Neural crest cell (in vitro differentiated cells): ENCODE results near the gene HAPLN3. TPM values are rescaled to one million over a fixed set of nuclear protein-coding genes. Genes with fewer than 3 reads are reported as not detected.

Experiments
- DNase-seq: peaks from one replicate; pipeline ENCODE4 v3.0.0; 2021; ENCODE audit warnings: low read depth, mixed read lengths, low spot score
- H3K27ac Mint-ChIP-seq: one replicate; pipeline ENCODE4 v1.8.0; 2021; ENCODE audit warnings: mild to moderate bottlenecking, mixed read lengths; ENCODE audit not compliant: unreplicated experiment
- H3K27me3 Mint-ChIP-seq: 2 replicates; pipeline ENCODE4 v1.8.0; 2021; ENCODE audit warnings: low read depth, mild to moderate bottlenecking, mixed read lengths
- H3K36me3 Mint-ChIP-seq: 2 replicates; pipeline ENCODE4 v1.8.0; 2021; ENCODE audit warnings: low read depth, mild to moderate bottlenecking, mixed read lengths
- H3K4me1 Mint-ChIP-seq: 2 replicates; pipeline ENCODE4 v1.8.0; 2021; ENCODE audit warnings: mixed read lengths
- H3K4me3 Mint-ChIP-seq: one replicate; pipeline ENCODE4 v1.8.0; 2021; ENCODE audit warnings: mild to moderate bottlenecking, mixed read lengths
- H3K9me3 Mint-ChIP-seq: 2 replicates; pipeline ENCODE4 v1.8.0; 2021; ENCODE audit warnings: mixed read lengths
- total RNA-seq: library from RNA; stranded (reverse); gene quantifications from 2 replicates; pipeline ENCODE4 v1.2.1, GENCODE V29; 2021
- TF ChIP-seq, protein P1 (sequence below): fragments of 200-600 bp; sonication (generic); conservative IDR thresholded peaks from 2 replicates; pipeline ENCODE4 v1.5.0; 2021; ENCODE audit warnings: antibody characterized with exemption, mild to moderate bottlenecking

Gene HAPLN3
- total RNA-seq, 1 donor from 2014 or later: 2.9 TPM

DNA sequence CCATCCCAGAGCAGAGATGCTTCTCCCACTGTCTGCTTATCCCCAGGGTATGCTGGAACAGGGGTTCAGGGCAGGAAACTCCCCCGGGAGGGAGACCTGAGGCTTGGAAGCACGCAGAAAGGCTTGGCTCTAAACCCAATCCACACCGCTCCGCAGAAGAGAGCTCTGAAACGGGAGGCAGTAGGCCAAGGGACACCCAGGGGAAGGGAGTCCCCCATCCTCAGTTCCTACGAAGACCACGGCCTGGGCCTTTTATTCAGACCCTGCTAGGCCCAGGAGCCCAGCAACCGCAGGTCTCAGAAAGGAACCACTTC, 1.8 kb upstream of the HAPLN3 start:
- Mint-ChIP-seq H3K27me3 (peaks cover 27% of the 10 kb centered on the region), H3K4me3 (peak overlapping the region; percentile 23), H3K27ac (no peak overlapping the region), H3K36me3 (peaks cover 4% of the 10 kb centered on the region), H3K4me1 (peaks cover 29% of the 10 kb centered on the region), H3K9me3 (no peaks in the 10 kb centered on the region)
- TF ChIP-seq, protein P1, sequence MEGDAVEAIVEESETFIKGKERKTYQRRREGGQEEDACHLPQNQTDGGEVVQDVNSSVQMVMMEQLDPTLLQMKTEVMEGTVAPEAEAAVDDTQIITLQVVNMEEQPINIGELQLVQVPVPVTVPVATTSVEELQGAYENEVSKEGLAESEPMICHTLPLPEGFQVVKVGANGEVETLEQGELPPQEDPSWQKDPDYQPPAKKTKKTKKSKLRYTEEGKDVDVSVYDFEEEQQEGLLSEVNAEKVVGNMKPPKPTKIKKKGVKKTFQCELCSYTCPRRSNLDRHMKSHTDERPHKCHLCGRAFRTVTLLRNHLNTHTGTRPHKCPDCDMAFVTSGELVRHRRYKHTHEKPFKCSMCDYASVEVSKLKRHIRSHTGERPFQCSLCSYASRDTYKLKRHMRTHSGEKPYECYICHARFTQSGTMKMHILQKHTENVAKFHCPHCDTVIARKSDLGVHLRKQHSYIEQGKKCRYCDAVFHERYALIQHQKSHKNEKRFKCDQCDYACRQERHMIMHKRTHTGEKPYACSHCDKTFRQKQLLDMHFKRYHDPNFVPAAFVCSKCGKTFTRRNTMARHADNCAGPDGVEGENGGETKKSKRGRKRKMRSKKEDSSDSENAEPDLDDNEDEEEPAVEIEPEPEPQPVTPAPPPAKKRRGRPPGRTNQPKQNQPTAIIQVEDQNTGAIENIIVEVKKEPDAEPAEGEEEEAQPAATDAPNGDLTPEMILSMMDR: no peak
- no peak for DNase-seq

DNA sequence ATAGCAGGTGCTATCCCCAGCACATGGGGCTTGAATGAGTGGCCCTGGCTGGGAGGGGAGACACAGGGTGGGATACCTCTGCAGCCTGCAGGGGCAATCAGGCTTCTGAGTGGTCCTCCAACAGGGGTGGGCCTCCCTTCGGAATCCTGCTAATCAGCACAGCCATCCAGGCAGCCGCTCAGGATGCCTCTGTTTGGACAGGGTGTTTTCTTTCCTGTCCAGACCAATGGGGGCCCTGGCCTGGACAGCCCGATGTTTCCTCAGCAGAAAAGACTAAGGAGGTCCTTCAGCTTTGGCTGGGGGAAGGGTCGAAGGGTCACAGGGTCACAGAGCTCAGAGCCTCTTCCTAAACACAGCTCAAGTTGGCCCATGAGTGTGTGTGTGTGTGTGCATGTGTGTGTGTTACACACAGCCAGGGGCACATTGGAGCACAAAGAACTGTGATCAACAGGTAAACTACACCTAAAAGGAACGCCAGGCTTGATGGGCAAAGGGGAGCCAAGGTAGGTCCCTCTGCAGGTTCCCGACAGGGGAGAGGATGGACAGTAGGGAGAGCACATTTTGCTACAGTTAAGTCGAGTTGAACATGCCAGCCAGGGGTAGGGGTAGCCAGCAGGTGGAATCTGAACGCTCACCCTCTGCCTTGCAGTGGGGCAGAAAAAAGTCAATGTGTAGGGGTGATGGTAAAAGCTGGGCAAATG, 1.1 kb upstream of the HAPLN3 start:
- Mint-ChIP-seq H3K27ac (no peak overlapping the region), H3K4me3 (peak overlapping the region; percentile 6), H3K27me3 (peaks cover 27% of the 10 kb centered on the region), H3K4me1 (peaks cover 29% of the 10 kb centered on the region), H3K36me3 (peaks cover 4% of the 10 kb centered on the region), H3K9me3 (no peaks in the 10 kb centered on the region)
- DNase-seq: peak; percentile 21
- TF ChIP-seq, protein P1: no peak

- TF ChIP-seq, protein P1: peak; percentile 79
- H3K36me3 Mint-ChIP-seq: no peaks in the 10 kb centered on the region
- DNase-seq: peak; percentile 57
- peaks cover 29% of the 10 kb centered on the region for H3K4me1 Mint-ChIP-seq
- H3K27ac Mint-ChIP-seq: no peak overlapping the region
- peak overlapping the region; percentile 62 for H3K4me3 Mint-ChIP-seq
- H3K27me3 Mint-ChIP-seq: peaks cover 29% of the 10 kb centered on the region
- no peaks in the 10 kb centered on the region for H3K9me3 Mint-ChIP-seq
Observed at GRCh38 chr15:88894348-88894818, 961 bp downstream of the HAPLN3 start.

GRCh38 chr15:88891540-88892254, 3.6 kb downstream of the HAPLN3 start:
- no peaks in the 10 kb centered on the region for H3K36me3 Mint-ChIP-seq

DNA sequence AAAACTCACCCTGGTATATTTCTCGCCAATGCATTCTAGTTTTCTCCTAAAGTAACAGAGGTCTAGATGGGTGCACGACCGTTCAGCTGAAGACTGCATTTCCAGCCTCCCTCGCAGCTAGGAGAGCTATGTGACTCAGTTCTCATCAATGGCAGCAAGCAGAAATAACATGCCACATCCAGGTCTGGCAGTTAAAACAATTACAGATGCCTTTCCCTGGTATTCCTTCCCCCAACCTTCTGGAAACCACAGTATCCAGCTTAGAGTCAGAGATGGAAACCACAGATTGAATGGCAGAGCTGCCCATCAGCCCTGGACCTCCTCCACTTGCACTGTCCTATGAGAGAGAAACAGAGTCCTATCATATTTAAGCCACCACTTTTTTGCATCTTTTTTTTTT, 4.8 kb downstream of the HAPLN3 start:
- peaks cover 25% of the 10 kb centered on the region for H3K27me3 Mint-ChIP-seq
- DNase-seq: no peak
- TF ChIP-seq, protein P1: no peak
- H3K36me3 Mint-ChIP-seq: no peaks in the 10 kb centered on the region
- H3K4me1 Mint-ChIP-seq: peaks cover 8% of the 10 kb centered on the region
- H3K4me3 Mint-ChIP-seq: no peak overlapping the region
- H3K27ac Mint-ChIP-seq: no peak overlapping the region
- no peaks in the 10 kb centered on the region for H3K9me3 Mint-ChIP-seq

More at GRCh38 chr15:88891540-88892254, 3.6 kb downstream of the HAPLN3 start:
- no peak for DNase-seq
- H3K27me3 Mint-ChIP-seq: peaks cover 29% of the 10 kb centered on the region
- no peak overlapping the region for H3K27ac Mint-ChIP-seq
- TF ChIP-seq, protein P1: no peak
- peaks cover 15% of the 10 kb centered on the region for H3K4me1 Mint-ChIP-seq
- H3K4me3 Mint-ChIP-seq: no peak overlapping the region
- H3K9me3 Mint-ChIP-seq: no peaks in the 10 kb centered on the region
